Measurements from ENCODE around the gene SLC35E1.

DNA sequence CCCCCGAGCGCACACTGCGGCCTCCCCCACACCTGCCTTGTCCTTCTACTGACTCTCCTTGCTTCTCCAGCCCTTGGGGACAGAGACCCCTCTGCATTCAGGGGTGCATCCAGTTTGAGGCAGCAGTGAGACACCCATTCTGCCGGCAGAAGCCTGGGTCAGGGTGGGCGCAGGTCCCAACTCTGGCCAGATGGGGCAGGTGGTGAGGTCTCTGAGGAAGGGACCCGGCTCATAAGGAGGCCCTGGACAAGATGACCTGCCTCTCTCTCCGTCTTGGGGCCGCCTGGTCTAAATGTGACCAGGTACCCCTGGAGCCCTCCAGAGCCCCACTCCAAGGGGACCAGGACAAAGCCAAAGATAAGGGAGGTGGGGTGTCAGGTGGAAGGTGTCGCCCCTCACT is 36.1 kb downstream of the SLC35E1 start:
- TF ChIP-seq, protein P1, sequence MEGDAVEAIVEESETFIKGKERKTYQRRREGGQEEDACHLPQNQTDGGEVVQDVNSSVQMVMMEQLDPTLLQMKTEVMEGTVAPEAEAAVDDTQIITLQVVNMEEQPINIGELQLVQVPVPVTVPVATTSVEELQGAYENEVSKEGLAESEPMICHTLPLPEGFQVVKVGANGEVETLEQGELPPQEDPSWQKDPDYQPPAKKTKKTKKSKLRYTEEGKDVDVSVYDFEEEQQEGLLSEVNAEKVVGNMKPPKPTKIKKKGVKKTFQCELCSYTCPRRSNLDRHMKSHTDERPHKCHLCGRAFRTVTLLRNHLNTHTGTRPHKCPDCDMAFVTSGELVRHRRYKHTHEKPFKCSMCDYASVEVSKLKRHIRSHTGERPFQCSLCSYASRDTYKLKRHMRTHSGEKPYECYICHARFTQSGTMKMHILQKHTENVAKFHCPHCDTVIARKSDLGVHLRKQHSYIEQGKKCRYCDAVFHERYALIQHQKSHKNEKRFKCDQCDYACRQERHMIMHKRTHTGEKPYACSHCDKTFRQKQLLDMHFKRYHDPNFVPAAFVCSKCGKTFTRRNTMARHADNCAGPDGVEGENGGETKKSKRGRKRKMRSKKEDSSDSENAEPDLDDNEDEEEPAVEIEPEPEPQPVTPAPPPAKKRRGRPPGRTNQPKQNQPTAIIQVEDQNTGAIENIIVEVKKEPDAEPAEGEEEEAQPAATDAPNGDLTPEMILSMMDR (IDR thresholded peaks at IDR 0.05; ENCODE audit: low read depth, low read length): no peak
- no peak for TF ChIP-seq EZH2phosphoT487 (IDR thresholded peaks at IDR 0.05; ENCODE audit: low read depth)

All from OCI-LY3 (cell line).